Measurements from ENCODE around the gene POLR2L.

The POLR2L gene

GRCh38 chr11:837189-837989 lies 4.9 kb downstream of the POLR2L start:
- no peak for DNase-seq

DNA sequence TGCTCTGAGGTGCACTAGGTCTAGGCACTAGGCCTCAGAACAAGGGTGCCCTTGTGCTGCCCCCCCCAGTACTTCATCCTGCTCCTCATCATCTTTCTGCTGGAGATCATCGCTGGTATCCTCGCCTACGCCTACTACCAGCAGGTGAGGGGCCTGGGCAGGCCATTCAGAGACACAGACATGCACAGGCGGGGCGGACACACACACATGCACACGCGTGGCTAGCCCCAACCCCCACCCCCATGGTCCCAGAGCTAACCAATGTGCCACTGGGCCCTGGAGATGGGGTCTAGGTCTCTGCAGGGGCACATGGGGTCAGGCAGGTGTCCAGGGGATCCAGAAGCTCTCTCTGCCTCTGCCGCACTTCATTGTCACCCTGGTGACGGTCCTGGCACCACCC lies 5.6 kb downstream of the POLR2L start:
- no peak for DNase-seq

DNA sequence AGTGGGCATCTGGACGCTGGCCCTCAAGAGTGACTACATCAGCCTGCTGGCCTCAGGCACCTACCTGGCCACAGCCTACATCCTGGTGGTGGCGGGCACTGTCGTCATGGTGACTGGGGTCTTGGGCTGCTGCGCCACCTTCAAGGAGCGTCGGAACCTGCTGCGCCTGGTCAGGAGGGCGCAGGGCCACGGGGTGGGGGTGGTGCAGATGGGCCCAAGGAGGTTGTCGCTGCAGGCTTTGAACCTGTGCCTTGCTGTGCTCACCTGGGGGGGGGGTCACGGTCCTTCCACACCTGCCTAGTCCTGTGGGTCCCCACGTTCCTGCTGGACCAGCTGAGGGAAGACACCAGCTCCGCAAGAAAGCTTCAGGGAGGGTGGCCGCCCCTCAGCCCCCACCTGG lies 6.1 kb downstream of the POLR2L start:
- DNase-seq: no peak

- DNase-seq: no peak
Measured at GRCh38 chr11:834371-835316, 7.7 kb downstream of the POLR2L start.

DNA sequence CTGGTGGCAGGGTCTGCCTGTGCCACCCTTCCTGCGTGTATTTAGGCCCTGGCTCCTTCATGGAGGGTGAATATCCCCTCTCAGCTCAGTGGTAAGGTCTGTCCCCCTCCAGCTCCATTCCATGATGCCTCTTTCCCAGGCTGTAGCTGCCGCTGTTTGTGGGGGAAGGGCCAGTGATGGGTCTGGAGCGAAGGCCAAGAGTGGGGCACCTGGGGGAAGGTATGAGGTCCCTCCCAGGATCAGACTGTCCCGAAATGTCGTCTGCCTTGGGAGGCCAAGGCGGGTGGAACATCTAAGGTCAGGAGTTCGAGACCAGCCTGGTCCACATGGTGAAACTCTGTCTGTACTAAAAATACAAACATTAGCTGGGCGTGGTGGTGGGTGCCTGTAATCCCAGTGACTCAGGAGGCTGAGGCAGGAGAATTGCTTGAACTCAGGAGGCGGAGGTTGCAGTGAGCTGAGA lies 8.4 kb downstream of the POLR2L start:
- DNase-seq: no peak

DNA sequence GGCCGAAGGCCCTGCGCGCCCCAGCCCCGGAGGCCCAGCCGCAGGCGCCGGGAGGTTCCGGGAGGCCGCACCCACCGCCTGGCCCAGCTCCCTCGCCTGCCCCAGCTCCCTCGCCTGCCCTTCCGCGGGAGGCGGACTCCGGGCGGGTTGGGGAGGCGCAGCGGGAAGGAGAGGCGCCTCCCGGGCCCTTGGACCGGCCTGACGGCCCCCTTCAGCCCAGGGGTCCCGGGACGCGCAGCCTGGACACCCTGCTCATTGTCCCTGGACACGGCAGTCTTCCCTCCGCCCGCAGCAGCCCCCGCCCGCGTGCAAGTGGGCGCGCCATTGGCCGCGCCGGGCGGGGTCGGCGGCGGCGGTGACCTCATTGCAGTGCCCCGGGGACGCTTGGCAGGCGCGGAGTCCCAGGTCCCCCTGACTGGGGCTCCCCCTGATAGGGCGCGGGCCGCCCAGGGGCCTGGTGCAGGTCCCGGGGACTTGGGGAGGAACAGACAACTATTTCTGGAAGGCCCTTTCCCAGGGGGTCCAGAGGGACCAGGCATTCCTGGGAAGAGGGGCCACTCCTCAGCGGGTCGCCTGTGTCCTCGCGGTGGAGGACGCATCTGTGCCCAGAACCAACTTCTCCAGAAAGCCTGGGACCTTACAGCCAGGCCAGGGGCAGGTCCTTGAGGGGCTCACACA lies 9.1 kb downstream of the POLR2L start:
- DNase-seq: no peak

DNA sequence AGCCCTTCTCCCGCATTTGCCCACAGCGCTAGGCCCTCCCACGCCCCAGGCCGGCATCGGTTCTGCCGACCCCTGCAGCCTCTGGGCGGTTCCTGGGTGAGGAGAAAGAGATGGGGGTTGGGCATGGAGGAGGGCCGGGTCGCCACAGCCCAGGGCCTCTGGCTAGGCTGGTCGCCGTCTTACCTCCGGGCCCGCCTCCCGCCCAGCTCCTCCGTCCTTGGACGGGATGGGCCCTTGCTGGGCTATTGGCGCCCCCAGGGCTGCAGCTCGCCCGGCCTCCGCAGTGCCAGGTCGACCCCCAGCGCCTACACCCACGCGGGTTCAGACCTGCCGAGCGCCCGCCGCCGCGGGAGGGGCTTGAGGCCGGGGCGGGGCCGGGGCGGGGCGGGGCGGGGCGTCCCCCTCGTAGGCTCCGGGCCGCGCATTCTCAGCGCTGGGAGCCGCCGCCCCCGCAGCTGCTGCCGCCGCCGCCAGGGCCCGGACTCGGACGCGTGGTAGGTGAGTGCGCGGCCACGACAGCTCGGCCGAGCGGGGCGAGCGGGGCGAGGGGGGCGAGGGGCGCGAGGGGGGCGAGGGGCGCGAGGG lies 9.7 kb downstream of the POLR2L start, which contains the start of gene CD151:
Gene CD151 (plus strand): TSS at position 424 of the 585 bp plus-strand sequence. CDS start 3,118 bp downstream, outside the sequence.
- DNase-seq: no peak

DNA sequence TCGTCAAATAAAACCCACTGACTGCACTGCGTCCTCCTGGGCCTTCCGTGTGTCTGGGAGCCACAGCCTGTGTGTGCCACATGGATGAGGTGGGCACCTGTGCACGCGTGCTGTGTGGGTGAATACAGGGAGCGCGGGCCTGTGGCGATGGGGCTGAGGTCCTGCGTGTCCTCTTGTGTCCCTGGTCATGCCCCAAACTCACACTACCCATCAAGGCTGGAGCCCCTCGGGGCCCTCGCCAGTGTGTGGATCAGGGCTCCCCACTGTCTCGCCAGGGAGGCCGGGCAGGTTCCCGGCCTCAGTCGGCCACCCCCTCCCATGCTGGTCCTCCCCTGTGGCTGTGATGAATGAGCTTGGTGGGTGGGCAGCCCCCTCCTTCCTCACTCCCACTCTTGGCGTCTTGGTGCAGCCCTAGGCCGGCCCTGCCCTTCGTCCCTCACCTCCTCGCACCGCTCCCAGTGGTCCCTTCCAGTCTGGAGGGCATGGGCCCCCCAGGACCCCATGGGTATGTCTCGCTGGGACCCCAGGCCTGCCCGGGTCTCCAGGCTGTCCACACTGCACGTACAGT lies 10.3 kb downstream of the POLR2L start:
- no peak for DNase-seq

- no peak for DNase-seq
Measured at GRCh38 chr11:831118-831864, 11.0 kb downstream of the POLR2L start.

DNA sequence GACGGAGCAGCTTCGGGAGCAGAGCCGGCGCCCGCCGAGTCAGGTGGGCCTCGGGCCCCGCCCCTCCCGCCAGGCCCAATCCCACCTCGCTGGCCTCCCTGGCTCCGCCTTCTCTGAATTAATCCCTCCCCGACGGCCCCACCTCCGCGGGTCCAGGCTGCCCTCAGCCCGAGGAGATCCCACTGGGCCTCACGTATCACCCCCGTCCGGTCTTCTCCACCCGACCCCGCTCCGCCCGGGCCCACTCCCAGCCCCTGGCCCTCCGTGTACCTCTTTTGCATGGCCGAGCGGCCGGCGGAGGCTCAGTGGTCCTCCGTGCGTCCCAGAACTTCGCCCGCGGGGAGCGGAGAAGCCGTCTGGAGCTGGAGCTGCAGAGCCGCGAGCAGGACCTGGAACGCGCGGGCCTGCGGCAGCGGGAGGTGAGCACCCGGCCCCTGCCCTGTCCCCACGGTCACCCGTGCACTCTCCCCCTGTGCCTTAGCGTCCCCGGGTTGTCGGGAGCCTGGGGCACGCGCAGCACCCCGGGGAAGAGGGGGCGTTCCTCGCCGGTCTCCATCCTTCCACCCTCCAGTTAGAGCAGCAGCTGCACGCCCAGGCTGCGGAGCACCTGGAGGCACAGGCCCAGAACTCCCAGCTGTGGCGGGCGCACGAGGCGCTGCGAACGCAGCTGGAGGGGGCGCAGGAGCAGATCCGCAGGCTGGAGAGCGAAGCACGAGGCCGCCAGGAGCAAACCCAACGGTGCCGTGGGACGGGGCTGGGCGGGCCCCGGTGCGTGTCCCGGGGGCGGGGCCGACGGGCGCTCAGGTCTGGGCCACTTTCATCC lies 11.8 kb downstream of the POLR2L start:
- DNase-seq: peak in 1 of 2 experiments; percentile 45

DNA sequence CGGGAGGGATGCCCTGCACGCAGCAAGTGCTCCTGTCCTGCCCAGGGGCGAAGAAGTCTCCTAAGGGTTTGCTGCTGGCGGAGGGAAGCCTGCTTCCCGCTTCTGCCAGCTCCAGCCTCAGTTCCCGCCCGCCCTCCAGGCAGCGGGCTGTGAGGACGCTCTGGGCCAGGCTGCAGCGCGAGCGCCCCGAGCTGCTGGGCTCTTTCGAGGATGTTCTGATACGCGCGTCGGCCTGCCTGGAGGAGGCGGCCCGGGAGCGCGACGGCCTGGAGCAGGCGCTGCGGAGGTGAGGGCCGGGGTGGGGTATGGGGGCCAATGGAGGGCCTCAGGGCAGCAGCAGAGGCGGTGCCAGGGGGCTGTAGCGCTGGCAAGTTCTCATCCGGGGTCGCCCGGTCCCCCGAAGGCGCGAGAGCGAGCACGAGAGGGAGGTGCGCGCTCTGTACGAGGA lies 12.5 kb downstream of the POLR2L start:
- DNase-seq: no peak

GRCh38 chr11:829176-829846 lies 13.0 kb downstream of the POLR2L start:
- DNase-seq: no peak

GRCh38 chr11:828506-829175 lies 13.7 kb downstream of the POLR2L start:
- DNase-seq: no peak

GRCh38 chr11:827897-828192 lies 14.5 kb downstream of the POLR2L start, which contains the start of gene CRACR2B:
Gene CRACR2B (plus strand): TSS chr11:827919. CDS start chr11:828608, 689 bp downstream.
- DNase-seq: no peak

GRCh38 chr11:827146-827896 lies 15.0 kb downstream of the POLR2L start:
- no peak for DNase-seq

DNA sequence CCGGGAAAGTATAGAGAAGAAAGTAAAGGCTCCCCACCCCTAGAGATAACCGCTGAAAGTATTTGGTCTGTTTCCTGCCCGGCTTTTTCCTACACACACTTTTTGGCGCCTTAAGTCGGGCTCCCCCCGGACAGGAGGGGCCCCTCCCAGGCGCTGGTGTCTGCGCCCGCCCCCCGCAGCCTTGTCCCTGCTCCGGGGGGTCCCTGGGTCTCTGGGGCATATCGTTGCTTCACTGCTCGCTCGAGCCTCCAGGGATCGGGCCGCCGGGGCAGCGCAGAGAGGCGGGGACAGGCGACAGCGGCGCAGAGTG lies 15.5 kb downstream of the POLR2L start:
- DNase-seq: no peak

DNA sequence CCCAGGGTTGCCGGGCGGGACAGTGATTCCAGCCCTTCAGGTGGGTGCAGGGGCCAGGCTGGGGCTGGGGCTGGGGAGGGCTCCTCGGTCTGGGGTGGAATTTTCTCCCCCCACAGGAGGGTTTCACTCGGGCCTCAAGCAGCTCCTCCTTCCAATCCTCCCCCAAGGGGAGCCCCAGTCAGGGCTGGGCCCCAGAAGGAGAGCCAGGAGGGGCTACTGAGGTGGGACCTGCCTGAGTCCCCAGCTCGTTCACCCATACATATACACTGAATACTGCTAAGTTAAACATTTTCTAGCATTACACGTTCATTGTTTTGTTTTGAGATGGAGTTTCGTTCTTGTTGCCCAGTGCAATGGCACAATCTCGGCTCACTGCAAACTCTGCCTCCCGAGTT lies 16.1 kb downstream of the POLR2L start:
- DNase-seq: no peak

DNA sequence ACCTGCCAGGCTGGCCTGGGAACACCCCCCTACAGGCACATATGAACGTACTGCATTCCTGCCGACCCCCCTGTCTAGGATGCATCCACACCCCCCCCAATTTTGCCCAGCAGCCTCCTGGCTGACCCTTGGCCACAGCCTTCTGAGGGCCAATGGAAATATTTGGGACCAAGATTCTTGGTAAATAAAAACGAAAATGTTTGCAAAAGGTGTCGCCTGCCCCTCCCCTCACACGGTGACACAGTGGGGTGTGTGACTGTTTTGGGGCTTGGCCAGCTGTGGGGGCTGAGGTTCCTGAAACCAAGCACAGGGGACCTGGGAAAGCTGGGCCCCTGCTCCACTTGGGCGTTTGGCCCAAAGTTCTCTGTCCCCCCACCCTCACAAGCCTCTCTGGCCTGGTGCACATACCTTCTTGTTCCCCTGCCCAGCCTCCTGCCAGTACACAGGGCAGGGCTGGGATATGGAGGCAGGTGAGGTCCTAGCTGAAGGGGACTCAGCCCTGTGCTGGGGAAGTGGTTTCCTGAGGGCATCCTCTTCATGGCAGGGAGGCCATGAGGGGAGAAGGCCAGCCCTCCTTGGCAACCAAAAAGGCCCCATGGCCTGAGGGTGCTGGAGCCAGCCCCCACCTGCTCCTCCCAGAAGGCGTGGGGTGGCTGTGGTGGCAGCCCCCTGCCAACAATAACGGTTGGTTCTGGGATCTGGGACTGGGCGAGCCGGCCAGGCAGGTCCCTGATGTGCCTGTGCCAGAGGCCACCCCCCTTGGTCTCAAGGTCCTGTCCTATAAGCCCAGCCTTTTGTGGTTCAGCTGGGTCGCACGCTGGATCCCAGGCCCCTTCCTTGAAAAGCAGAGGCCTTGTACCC lies 16.7 kb downstream of the POLR2L start:
- no peak for DNase-seq

Measured in cerebellar nuclear complex (tissue), 1 donor.